COR-L47 (cell line): Measurements from ENCODE around the gene DUOX2.
A peak's percentile ranks its signal among the peaks of the same experiment; 100 is the strongest.

ENCODE experiments used
- DNase-seq: peaks from one replicate; lab custom pipeline; 2025; lab: John Stamatoyannopoulos, UW

The DUOX2 gene

DNA sequence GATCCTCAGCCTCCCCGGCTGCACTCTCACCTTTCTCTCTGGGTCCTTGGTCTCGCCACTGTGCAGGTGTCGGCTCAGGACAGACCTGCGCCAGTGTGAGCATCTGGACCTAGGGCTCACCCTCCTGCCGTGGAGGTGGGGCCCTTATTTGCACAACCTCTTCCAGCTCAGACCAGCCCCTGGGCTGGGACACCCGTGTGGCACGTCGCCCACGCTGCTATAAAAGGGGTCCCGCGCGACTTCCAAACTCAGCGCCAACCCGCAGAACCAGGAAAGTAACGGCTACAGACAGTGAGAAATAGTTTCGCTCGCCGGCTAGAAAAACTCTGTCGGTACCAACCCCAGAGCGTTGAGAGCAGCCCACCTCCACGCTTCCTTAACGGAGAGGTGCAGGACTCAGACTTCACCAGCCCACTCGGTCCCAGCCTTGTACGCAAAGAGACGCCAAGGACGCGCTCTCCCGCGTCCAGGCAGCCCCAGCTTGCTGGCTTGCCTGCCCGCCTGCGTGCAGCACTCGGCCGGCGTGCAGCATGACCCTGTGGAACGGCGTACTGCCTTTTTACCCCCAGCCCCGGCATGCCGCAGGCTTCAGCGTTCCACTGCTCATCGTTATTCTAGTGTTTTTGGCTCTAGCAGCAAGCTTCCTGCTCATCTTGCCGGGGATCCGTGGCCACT, at the start of gene DUOX2, which contains the start of gene DUOXA2:
TSS of gene DUOX2 (minus strand) at position 97 of the 675 bp plus-strand sequence. CDS start 761 bp downstream, outside the sequence.
TSS of gene DUOXA2 (plus strand) at position 251 of the 675 bp plus-strand sequence. CDS start at position 531, 280 bp downstream.
- no peak for DNase-seq

DNA sequence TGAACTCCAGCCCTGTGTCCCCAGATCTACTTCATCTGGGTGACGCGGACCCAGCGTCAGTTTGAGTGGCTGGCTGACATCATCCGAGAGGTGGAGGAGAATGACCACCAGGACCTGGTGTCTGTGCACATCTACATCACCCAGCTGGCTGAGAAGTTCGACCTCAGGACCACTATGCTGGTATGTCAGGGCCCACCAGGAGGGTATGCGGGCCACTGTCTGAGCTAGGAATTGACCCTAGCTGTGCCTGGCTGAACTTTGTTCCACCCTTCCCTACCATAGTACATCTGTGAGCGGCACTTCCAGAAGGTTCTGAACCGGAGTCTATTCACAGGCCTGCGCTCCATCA, 49.5 kb upstream of the DUOX2 start:
- DNase-seq = no peak

DNA sequence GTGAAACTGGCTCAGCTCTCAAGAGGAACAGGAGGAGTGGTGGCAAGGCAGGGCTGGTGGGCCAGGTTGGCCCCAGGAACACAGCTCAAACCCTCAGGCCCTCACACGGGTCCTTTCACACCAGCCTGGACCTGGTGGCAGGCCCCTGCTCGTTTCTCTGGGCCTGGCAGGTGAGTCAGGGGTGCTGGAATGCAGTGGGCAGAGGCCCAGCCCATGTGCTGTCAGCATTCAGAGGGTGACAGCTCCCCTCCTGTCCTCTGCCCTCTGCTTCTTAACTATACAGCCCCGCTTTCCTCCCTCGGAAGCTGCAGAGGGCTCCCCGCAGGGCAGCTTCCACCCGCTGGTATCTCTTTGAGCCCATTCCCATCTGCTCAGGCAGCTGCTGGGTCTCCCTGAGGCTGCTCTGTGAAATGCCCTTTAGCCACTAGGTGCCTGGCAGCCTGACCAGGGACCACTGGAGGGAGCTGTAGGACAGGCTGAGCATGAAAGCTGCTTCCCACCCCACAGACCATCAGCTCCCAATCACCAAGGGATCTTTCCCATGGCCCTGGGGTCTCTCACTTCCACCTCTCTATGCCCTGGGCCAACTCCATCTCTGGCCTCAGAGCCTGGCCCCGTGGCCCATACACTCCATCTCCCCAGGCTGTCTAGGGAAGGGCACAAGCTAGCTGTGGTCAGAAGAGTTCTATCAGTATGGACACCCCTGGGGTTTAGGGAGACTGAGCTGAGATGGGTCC, 49.0 kb upstream of the DUOX2 start:
- DNase-seq = peak; percentile 83

DNA sequence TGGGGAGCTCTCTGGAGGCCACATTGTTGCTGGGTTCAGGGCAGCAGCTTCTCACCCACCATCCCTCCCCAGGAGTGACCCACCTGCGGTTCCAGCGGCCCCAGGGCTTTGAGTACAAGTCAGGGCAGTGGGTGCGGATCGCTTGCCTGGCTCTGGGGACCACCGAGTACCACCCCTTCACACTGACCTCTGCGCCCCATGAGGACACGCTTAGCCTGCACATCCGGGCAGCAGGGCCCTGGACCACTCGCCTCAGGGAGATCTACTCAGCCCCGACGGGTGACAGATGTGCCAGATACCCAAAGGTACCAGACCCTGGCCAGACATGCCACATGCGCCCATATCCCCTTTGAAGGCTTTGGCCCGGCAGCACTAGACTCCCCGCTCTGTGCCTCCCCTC, 47.7 kb upstream of the DUOX2 start:
- DNase-seq = no peak

DNA sequence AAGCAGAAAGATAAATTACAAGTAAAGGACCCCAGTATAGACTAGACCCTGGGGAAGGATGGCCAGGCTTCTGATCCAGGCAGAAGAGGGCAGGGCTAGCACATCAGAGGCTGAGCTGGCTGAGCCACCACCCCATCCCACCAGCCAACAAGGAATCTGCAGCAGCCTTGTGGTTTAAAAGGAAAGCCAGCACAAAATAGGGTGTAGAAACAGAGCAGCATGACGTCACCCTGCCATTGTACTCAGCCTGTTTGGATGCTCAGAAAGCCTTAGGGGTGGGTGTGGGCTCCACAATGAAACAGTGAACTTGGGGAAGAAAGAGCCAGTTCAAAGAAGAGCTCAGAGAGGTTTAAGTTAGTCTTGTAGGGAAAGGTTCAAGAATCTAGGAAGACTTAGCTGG, 44.0 kb upstream of the DUOX2 start:
- DNase-seq = no peak

DNA sequence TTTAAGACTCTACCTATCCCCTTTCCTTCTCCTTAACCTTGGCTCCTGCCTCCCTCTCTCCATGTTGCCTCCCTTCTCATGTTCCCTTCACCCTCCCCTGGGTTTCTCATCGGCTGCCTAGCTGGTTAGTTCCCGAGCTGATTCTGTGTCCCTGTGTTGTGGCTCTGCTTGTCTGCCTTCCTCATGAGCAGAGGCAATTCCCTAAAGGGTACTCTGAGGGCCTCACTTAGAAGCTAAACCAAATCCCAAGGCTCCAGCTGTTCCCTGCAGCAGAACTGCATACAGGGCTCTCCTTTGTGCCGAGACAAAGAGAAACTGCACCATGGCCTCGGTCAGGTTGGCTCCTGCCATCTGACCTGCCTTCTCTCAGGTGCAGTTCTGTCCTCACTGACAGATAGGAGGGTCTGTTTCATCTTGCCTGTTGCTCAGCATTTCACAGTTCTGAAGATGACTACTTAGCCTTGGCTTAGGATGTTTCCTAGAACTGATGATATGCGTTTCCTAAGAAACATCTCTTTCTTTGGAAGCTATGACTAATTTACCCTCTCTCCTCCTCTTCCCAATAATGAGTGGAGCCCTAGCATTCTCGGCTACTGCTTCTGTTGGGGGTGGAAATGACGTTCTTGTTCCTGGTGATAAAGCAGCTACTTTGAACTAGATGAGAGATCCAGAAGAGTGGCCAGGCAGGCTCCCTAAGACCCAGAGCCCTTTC, 42.9 kb upstream of the DUOX2 start:
- no peak for DNase-seq

DNA sequence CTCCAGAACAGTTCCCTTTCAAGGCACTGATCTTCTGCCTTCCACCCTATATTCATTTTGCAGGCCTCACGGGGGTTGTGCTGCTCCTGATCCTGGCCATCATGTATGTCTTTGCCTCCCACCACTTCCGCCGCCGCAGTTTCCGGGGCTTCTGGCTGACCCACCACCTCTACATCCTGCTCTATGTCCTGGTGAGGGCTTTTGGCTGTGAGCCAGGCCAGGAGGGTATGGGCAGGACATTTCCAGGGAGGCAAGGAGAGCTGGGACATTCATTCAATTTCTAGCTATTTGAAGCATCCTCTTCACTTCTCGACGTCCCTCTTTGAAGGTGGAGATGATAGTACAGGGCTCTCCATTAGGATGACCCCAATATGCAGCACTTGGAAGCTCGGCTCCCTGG, 41.8 kb upstream of the DUOX2 start:
- no peak for DNase-seq

DNA sequence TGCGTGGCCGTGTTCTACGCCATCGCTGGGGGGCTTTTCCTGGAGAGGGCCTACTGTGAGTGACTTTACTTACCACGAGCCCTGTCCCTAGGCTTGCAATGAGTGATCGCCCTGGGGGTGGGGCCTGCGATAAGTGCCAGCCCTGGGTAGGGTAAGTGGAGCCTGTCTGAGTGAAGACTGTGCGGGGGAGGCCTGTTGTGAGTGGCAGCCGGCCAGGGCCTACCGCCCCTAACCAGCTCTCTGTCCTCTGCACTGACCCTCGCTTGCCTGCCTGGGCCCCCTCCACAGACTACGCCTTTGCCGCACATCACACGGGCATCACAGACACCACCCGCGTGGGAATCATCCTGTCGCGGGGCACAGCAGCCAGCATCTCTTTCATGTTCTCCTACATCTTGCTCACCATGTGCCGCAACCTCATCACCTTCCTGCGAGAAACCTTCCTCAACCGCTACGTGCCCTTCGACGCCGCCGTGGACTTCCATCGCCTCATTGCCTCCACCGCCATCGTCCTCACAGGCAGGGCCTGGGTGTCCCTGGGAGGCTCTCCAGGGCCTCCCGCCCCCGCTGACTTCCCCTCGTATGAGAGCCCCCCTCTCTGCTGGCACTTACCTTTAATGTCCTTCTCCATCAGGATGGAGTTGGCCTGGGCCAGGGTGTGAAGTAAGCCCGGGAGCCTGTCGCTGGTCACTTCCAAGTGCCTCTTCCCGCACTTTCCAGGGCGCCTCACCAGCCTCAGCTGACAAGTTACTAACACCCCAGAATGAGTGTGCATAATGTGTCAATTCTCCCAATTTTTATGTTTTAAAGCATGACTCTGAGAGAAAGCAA, 38.2 kb upstream of the DUOX2 start:
- no peak for DNase-seq

DNA sequence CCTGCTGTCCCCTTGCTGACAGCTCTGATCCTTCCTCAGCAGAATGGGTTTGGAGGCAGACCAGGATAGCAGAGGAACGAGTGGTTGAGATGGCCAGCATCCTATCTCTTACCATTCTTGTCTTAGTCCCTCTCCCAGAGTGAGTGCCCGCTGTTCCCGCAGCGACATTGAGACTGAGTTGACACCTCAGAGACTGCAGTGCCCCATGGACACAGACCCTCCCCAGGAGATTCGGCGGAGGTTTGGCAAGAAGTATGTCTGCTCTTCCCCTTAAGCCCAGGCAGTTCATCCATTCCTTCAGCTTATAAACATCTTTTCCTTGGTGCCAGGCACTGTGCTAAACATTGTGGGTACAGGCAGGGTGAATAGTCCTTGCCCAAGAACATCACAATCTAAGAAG, 37.0 kb upstream of the DUOX2 start:
- no peak for DNase-seq

DNA sequence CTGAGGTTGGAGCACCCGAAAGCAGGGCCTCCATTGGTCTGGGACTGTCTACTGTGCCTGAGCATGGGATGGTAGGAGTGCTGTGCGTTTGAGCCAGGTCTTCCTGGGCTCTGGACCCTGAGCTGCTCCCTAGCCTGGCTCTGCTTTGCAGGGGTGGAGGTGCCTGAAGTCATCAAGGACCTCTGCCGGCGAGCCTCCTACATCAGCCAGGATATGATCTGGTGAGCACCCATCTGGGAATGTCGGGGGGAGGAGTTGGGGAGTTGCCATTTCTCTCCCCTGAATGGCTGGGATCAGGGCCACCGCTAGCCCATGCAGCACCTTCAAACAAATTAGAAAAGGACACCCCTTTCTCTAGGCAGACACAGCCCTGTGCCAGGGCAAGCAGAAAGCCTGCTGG, 36.5 kb upstream of the DUOX2 start:
- DNase-seq = no peak

DNA sequence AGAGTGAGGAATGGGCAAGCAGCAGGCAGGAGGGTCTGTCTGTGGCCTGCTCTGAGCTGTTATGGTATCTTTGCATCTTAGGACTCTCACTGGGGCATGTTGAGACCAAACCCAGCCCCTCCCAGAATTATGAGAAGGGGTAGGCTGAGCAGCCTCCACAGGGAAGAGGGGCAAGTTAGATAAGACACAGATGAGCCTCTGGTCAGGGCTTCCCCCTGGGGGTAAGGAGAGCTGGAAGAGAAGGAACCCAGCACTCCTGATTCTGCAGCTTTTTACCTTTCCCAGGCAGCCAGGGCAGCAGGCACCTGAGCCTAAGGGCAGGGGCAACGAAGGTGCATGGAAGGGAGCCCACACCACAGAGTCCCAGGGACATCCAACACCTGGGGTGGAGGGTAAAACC, 35.1 kb upstream of the DUOX2 start:
- no peak for DNase-seq

DNA sequence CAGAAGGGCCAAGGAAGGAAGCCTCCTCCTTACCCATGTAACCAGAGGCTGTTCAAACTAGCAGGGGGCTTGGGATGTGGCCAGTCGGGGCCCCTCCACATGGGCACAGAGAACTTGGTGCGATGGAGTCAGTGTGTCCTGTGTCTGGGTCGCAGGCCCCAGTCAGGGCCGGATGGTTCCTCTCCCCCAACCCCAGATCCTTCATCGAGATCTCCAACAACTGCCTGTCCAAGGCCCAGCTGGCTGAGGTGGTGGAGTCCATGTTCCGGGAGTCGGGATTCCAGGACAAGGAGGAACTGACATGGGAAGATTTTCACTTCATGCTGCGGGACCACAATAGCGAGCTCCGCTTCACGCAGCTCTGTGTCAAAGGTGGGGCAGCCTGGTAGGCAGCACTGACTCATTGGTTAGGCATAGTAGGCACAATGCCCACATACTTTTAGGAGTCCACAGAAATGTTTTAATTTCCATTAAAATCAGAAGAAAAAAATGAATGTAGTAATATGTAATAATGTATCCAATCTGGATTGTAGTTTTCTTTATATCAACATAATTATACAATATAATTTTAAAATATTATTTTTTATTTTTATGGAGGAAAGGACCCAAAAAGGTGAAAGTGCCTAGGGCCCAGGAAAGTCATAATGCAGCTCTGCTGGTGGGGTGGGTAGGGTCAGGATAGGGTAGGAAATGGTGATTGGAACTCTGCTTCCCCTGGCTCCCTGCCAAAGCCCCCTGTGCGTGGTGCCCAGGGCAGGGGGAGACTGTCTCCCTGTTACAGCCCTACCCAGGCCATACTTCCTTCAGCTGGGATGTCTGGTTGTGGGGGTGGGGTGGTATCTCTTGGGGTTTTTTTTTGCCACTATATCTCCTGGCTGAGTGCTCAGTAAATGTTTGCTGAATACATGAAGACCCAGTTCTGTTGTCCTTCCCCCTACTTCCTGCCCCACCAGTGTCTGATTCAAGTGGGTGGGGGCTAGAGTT, 34.4 kb upstream of the DUOX2 start:
- no peak for DNase-seq

DNA sequence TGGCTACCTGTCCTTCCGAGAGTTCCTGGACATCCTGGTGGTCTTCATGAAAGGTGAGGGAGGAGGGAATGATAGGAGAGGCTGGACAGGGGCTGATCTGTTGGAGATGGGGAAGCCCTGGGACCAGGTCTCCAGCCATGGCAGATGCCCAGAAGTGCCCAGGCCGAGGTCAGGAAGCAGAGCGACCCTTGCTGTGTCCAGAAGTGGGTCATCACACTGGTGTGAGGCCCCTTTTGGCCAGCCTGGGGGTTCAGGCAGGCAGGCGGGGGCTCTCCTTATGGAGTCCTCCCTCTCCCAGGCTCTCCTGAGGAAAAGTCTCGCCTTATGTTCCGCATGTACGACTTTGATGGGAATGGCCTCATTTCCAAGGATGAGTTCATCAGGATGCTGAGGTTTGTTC, 33.6 kb upstream of the DUOX2 start:
- no peak for DNase-seq

DNA sequence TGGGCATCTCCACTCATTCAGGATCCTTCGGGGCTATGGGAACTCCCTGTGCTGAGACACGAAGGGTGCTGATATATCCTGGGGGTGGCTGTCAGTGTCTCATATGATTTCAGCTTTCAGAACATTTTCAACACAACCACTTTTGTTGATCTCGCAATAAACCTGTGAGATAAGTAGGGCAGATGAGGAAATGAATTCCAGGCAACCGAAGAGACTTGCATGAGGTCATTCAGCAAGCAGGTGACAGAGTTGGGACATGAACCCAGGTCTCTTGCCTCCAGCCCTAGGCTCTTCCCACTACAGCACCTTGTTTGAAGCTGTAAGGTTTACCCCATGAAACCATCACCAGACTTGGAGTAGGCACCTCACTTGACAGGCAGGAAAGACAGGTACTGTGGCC, 32.4 kb upstream of the DUOX2 start:
- no peak for DNase-seq

DNA sequence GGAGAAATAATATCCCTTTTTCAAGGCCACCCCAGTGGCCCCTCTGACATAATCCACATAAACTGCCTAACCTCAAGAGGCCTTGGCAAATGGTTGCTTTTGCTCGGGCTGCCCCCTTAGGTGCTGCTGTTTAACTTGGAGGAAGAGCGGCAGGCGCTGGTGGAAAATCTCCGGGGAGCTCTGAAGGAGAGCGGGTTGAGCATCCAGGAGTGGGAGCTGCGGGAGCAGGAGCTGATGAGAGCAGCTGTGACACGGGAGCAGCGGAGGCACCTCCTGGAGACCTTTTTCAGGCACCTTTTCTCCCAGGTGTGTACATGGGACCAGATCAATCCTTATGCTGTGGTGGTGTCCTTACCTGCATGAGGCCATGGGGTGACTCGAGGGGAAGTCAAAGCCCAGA, 30.8 kb upstream of the DUOX2 start:
- DNase-seq = no peak

DNA sequence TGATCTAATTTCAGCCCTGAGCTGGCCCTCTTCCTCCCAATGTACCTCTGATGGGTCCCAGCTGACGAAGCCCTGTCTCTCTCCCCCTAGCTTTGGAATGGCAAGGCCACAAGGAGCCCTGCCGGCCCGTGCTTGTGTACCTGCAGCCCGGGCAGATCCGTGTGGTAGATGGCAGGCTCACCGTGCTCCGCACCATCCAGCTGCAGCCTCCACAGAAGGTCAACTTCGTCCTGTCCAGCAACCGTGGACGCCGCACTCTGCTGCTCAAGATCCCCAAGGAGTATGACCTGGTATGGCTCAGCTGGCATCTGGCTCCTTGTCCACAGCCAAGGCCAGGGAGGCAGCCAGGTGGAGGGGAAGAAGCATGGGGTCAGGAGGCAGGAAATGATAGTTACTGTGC, 30.0 kb upstream of the DUOX2 start:
- DNase-seq = no peak

DNA sequence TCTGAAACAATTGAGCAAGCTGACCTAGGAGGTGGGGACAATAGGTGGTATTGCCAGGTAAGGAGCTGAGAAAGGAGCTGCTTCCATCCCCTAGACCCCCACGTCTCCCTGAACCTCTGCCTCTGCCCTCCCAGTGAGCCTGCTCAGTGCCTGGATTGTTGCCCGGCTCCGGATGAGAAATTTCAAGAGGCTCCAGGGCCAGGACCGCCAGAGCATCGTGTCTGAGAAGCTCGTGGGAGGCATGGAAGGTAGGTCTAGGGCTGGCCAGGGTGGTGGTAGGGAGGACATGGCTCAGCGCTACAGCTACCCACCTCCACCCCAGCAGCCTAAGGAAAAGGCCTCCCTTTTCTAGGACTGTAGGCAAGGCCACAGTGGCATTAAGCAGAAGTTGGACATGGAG, 29.1 kb upstream of the DUOX2 start:
- no peak for DNase-seq

DNA sequence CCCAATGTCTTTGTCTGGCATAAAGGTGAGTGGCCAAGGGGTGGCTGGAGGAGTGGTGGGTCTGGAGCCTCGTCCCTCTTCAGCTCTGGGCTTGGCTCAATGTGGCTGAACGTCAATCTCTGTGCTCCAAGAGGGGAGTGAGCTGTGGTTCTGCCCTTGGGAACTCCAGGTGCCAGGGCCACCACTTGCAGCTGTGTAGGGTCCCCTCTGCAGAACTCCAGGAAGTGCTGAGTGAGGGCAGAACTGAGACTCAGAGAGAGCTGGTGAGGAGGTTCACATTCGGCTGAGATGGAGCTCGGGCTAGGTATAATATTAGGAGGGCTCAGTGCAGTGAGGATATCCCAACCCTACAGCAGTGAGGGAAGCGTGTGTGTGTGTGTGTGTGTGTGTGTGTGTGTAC, 27.4 kb upstream of the DUOX2 start:
- DNase-seq = no peak

DNA sequence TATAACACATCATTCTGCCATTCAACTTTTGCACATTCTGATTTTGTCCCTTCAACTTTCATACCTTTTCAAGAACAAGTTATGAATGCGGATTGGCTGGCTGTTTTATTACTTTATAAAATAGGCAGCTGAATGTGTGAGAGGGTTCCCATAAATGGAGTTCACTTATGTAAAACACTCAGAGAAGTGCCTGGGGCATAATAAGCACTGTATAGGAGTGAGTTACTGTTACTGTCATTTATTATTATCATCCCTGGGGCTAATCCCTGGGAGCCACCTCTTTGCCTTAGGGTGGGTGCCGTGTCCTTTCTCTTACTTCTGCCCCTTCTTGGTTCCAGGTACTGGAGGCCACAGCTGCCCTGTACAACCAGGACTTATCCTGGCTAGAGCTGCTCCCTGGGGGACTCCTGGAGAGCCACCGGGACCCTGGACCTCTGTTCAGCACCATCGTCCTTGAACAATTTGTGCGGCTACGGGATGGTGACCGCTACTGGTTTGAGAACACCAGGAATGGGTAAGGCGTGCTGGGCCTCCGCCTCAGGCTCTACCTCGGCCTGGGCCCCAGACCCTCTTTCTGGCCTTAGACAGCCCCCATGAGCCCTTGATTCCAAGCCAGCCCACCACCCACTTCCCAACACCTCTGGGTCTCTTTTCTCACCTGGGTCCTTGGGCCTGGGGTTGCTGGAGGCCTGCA, 26.7 kb upstream of the DUOX2 start:
- no peak for DNase-seq

DNA sequence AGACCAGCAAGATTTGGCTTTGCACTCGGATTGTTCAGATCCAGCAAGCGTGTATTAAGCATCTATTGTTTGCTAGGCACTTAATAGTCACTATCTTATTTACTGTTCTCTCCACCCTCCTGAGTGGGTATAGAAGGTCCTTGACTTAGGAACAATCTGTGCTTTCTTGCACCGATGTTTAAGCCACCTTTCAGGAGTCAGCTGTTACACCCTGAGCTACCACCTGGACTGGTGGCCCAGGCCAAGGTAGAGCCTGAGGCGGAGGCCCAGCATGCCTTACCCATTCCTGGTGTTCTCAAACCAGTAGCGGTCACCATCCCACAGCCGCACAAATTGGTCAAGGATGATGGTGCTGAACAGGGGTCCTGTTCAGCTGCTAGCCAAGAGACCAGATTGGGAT, 25.8 kb upstream of the DUOX2 start:
- DNase-seq = no peak
